Measurements from ENCODE around the gene BANP. TPM values are rescaled to one million over a fixed set of nuclear protein-coding genes. Genes with fewer than 3 reads are reported as not detected.

Gene BANP
- total RNA-seq, 1 experiment from 2014 or later = 34.5 TPM

DNA sequence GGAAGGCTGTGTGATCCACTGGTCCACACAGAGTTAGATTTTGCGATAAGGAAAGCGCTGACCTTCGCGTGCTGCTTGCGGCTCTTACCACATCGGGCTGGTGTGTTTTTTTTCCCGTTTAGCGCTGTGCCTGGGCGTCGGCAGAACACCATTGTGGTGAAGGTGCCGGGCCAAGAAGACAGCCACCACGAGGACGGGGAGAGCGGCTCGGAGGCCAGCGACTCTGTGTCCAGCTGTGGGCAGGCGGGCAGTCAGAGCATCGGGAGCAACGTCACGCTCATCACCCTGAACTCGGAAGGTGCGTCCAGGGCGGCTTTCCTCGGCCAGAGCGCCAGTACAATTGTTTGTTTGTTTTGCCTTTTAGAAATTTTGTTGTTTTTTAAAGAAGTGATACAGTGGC lies 54.7 kb downstream of the BANP start (continued):
- TF ChIP-seq, protein P1, sequence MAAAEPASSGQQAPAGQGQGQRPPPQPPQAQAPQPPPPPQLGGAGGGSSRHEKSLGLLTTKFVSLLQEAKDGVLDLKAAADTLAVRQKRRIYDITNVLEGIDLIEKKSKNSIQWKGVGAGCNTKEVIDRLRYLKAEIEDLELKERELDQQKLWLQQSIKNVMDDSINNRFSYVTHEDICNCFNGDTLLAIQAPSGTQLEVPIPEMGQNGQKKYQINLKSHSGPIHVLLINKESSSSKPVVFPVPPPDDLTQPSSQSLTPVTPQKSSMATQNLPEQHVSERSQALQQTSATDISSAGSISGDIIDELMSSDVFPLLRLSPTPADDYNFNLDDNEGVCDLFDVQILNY (CRISPR knock-in tag; IDR thresholded peaks at IDR 0.05) = no peak
- TF ChIP-seq HMGA2 (CRISPR knock-in tag; IDR thresholded peaks at IDR 0.05) (no peak), SP1 (CRISPR knock-in tag; conservative IDR thresholded peaks at IDR 0.05) (no peak), KAT7 (CRISPR knock-in tag; IDR thresholded peaks at IDR 0.05; ENCODE audit: borderline replicate concordance) (no peak)

DNA sequence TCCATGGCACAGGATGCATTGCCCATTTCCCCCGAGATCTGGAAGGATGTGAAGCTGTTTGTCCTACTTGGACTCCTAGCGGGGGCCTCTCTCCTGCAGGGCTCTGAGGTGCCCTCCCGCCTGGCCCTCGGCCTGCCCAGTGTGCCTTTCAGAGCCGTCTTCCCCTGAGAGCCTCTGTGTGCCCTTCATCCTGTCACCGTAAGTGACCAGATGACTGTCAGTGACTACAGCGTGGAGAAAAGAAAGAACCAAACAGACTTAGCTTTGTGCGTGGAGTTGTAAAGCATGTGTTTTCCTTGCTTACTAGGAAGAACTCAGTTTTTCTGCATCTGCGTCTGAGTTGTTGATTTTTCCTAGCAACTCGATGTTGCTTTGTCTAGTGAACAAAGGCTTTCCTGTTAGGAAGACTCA lies 56.1 kb downstream of the BANP start:
- peaks cover 80% of the 10 kb centered on the region for H3K36me3 Mint-ChIP-seq
- POLR2A ChIA-PET = no interaction called here
- H3K27ac Mint-ChIP-seq = no peak overlapping the region
- DNase-seq (ENCODE audit: low spot score) = no peak
- H3K9me3 Mint-ChIP-seq = peaks cover 38% of the 10 kb centered on the region
- no peak for ATAC-seq
- H3K27me3 Mint-ChIP-seq (ENCODE audit: low read depth) = no peaks in the 10 kb centered on the region
- H3K4me3 Mint-ChIP-seq = no peak overlapping the region
- CTCF ChIA-PET = interaction anchor here (0.9 kb wide), 1 partner anchor 234 kb away, joined by 4 read pairs; no protein-coding TSS in a partner anchor
- TF ChIP-seq RORB (CRISPR knock-in tag; IDR thresholded peaks at IDR 0.05) (no peak), KAT7 (CRISPR knock-in tag; IDR thresholded peaks at IDR 0.05; ENCODE audit: borderline replicate concordance) (no peak), SMAD4 (CRISPR knock-in tag; IDR thresholded peaks at IDR 0.05) (no peak)
- TF ChIP-seq, protein P2, sequence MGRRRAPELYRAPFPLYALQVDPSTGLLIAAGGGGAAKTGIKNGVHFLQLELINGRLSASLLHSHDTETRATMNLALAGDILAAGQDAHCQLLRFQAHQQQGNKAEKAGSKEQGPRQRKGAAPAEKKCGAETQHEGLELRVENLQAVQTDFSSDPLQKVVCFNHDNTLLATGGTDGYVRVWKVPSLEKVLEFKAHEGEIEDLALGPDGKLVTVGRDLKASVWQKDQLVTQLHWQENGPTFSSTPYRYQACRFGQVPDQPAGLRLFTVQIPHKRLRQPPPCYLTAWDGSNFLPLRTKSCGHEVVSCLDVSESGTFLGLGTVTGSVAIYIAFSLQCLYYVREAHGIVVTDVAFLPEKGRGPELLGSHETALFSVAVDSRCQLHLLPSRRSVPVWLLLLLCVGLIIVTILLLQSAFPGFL (CRISPR knock-in tag; IDR thresholded peaks at IDR 0.05; ENCODE audit: borderline replicate concordance) = no peak
- peaks cover 31% of the 10 kb centered on the region for H3K4me1 Mint-ChIP-seq

DNA sequence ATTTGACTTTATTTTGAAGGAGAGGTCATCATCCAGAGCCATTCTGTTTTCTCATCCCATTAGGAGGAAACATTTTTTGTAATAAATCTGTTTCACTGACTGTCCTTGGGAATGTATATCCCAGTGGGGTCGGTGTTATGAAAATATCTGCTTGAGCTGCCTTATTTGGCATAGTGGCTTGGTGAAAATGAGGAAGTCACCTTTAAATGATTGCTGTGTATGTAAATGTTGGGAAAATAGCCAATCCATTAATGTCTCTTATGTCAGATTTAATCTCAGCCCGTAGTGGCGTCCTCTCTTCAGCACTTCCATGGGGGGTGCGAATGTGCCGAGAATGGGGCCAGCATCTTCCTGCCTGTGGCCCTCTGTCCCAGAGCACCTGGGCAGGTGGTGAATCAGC lies 57.6 kb downstream of the BANP start:
- ATAC-seq = no peak

More for the DNA sequence above, 57.6 kb downstream of the BANP start:
- Mint-ChIP-seq H3K36me3 (peaks cover 85% of the 10 kb centered on the region), H3K9me3 (peaks cover 38% of the 10 kb centered on the region), H3K4me1 (peaks cover 34% of the 10 kb centered on the region), H3K4me3 (no peak overlapping the region), H3K27me3 (ENCODE audit: low read depth) (no peaks in the 10 kb centered on the region), H3K27ac (peak overlapping the region; percentile 93)
- TF ChIP-seq ZNF317 (CRISPR knock-in tag; IDR thresholded peaks at IDR 0.05; ENCODE audit: borderline replicate concordance, low read depth) (no peak), NR2C2 (CRISPR knock-in tag; IDR thresholded peaks at IDR 0.05) (no peak)
- TF ChIP-seq, protein P3, sequence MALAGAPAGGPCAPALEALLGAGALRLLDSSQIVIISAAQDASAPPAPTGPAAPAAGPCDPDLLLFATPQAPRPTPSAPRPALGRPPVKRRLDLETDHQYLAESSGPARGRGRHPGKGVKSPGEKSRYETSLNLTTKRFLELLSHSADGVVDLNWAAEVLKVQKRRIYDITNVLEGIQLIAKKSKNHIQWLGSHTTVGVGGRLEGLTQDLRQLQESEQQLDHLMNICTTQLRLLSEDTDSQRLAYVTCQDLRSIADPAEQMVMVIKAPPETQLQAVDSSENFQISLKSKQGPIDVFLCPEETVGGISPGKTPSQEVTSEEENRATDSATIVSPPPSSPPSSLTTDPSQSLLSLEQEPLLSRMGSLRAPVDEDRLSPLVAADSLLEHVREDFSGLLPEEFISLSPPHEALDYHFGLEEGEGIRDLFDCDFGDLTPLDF (CRISPR knock-in tag; IDR thresholded peaks at IDR 0.05) = no peak
- TF ChIP-seq, protein P4, sequence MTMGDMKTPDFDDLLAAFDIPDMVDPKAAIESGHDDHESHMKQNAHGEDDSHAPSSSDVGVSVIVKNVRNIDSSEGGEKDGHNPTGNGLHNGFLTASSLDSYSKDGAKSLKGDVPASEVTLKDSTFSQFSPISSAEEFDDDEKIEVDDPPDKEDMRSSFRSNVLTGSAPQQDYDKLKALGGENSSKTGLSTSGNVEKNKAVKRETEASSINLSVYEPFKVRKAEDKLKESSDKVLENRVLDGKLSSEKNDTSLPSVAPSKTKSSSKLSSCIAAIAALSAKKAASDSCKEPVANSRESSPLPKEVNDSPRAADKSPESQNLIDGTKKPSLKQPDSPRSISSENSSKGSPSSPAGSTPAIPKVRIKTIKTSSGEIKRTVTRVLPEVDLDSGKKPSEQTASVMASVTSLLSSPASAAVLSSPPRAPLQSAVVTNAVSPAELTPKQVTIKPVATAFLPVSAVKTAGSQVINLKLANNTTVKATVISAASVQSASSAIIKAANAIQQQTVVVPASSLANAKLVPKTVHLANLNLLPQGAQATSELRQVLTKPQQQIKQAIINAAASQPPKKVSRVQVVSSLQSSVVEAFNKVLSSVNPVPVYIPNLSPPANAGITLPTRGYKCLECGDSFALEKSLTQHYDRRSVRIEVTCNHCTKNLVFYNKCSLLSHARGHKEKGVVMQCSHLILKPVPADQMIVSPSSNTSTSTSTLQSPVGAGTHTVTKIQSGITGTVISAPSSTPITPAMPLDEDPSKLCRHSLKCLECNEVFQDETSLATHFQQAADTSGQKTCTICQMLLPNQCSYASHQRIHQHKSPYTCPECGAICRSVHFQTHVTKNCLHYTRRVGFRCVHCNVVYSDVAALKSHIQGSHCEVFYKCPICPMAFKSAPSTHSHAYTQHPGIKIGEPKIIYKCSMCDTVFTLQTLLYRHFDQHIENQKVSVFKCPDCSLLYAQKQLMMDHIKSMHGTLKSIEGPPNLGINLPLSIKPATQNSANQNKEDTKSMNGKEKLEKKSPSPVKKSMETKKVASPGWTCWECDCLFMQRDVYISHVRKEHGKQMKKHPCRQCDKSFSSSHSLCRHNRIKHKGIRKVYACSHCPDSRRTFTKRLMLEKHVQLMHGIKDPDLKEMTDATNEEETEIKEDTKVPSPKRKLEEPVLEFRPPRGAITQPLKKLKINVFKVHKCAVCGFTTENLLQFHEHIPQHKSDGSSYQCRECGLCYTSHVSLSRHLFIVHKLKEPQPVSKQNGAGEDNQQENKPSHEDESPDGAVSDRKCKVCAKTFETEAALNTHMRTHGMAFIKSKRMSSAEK (CRISPR knock-in tag; IDR thresholded peaks at IDR 0.05; ENCODE audit: borderline replicate concordance) = no peak
- TF ChIP-seq, protein P5, sequence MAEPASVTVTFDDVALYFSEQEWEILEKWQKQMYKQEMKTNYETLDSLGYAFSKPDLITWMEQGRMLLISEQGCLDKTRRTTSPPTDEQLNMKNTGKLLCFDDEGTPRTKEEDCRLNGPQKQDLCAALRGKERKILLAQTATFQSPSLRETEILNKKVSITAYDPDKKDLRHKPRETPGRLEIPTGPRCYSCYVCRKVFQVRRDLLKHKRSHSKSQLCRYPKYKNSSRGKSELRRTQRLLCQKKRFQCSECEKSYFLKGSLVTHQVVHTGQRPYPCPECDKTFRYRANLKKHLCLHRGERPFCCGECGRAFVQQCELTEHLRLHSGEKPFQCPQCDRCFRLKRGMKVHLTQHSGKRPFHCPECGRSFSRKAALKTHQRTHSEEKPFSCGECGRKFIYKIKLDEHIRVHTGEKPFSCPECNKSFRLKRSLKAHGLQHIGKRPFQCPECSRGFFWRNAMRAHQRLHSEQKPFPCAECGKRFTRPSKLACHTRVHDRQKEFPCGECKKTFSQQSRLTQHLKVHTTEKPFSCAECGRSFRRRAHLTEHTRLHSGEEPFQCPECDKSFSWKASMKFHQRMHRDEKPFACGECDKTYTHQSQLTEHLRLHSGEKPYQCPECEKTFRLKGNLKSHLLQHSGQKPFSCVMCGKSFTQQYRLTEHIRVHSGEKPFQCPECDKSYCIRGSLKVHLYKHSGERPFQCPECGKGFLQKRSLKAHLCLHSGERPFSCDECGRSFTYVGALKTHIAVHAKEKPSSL (CRISPR knock-in tag; conservative IDR thresholded peaks at IDR 0.05) = no peak
- CTCF ChIA-PET = interaction anchor here (1.1 to 1.8 kb wide), 6 partner anchors 14 to 230 kb away, joined by 3 to 12 read pairs (median 4); partner anchors contain the start of gene BANP
- no peak for DNase-seq (ENCODE audit: low spot score)
- POLR2A ChIA-PET = interaction anchor here (0.7 kb wide), 1 partner anchor 401 kb away, joined by 3 read pairs; no protein-coding TSS in a partner anchor

Measured in WTC11 (cell line).